GM19324 (cell line): ENCODE measurements around the gene DLEC1.

Experiments used
- ATAC-seq: cut with Tn5 transposase; IDR thresholded peaks from one replicate; pipeline ENCODE4 v1.9.1; 2021; ENCODE audit warnings: mild to moderate bottlenecking, moderate library complexity; ENCODE audit not compliant: unreplicated experiment, low FRiP score

The DLEC1 gene

DNA sequence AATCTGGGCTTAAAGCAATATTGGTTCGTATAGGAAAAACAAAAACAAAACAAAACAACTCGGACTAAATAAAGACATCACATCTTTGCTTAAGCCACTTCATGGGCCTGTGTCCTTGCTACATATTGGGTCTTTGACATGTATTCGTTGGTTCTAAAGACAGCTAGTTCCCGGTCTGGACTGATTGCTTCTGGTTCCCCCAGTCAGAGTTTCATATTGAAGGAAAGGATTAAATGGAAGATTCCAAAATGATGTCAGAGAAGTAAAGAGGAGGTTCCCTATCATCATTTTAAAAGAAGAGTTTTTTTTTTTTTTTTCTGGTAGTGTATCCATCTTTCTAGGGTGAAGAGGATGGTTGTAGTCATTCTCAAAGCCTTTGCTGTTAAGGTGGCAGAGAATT, 128.6 kb downstream of the DLEC1 start:
- no peak for ATAC-seq

GRCh38 chr3:38168151-38169026, 129.4 kb downstream of the DLEC1 start:
- no peak for ATAC-seq

DNA sequence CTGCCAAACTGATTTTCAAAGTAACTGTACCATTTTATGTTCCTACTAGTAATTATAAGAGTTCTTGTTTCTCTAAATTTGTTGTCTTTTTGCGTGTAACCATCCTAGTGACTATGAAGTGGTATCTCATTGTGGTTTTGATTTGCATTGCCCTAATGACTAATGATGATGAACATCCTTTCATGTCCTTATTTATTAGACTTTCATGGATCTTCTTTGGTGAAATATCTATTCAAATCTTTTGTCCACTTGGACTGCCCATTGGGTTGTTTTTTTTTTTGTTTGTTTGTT, 130.0 kb downstream of the DLEC1 start:
- no peak for ATAC-seq

DNA sequence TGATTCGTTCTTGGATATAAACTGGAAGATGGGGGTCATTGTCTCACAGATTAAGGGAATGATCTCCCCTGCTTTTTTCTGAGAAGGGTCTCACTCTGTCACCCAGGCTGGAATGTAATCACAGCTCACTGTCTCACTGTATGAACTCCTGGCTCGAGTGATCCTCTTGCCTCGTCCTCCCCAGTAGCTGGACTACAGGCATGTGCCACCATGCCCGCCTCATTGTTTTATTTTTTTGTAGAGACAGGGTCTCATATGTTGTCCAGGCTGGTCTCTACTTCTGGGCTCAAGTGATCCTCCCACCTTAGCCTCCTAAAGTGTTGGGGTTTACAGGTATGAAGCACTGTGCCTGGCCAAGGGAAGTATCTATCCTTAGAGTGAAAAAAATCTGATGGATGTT, 131.7 kb downstream of the DLEC1 start:
- no peak for ATAC-seq

- ATAC-seq: no peak
Observed at GRCh38 chr3:38171622-38172021, 132.6 kb downstream of the DLEC1 start.
